ENCODE measurements around the gene ADD3.
"Not testable (repeated sequence)": the region's sequence is repeated elsewhere in the genome, so short reads cannot be mapped to it uniquely, and the experiment has no call there.

Gene ADD3

DNA sequence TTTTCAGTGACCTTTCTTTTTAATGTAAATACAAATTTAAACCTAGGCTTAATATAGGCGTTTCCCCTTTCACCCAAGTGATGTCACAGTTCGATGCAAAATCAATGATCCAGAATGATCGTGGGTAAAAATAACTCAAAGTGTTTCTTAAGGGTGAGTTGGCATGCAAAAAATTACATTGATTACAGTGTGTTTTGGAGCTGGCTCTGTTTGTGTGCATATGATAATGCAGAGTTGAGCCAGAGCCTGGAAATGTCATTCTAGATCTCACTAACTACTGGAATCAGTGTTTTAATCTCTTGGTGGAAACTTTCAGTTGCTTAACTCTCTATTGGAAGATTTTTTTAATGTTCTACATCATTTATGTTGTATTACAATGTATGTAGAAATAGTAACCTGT, 127.1 kb downstream of the ADD3 start:
- H3K9me3 ChIP-seq (ENCODE audit: control insufficient read depth, low read depth, low read length), result no peaks in the 10 kb centered on the region
- H3K27ac ChIP-seq (ENCODE audit: low read length), result no peak overlapping the region
- H3K4me3 ChIP-seq (ENCODE audit: low read length), result no peak overlapping the region
- no peaks in the 10 kb centered on the region for H3K27me3 ChIP-seq (ENCODE audit: control insufficient read depth, insufficient read depth, low read length)
- H3K36me3 ChIP-seq (ENCODE audit: control insufficient read depth, low read depth, low read length), result peaks cover 31% of the 10 kb centered on the region
- H3K9ac ChIP-seq (ENCODE audit: low read length), result no peak overlapping the region
- no peaks in the 10 kb centered on the region for H3K4me1 ChIP-seq (ENCODE audit: control insufficient read depth, low read depth, low read length)

DNA sequence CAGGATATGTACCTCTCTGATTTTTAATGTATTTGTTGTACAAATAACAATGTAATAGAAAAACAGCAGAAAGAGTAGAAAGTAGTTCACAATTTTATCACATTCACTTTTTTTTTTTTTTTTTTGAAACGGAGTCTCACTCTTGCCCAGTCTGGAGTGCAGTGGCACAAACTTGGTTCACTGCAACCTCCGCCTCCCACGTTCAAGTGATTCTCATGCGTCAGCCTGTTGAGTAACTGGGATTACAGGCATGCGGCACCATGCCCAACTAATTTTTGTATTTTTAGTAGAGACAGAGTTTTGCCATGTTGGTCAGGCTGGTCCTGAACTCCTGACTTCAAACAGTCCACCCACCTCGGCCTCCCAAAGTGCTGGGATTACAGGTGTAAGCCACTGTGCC, 128.1 kb downstream of the ADD3 start:
- not testable (repeated sequence) for H3K9me3 ChIP-seq (ENCODE audit: control insufficient read depth, low read depth, low read length); H3K9ac ChIP-seq (ENCODE audit: low read length); H3K27ac ChIP-seq (ENCODE audit: low read length); H3K4me1 ChIP-seq (ENCODE audit: control insufficient read depth, low read depth, low read length); H3K27me3 ChIP-seq (ENCODE audit: control insufficient read depth, insufficient read depth, low read length); H3K4me3 ChIP-seq (ENCODE audit: low read length)
- H3K36me3 ChIP-seq (ENCODE audit: control insufficient read depth, low read depth, low read length), result peaks cover 25% of the 10 kb centered on the region

DNA sequence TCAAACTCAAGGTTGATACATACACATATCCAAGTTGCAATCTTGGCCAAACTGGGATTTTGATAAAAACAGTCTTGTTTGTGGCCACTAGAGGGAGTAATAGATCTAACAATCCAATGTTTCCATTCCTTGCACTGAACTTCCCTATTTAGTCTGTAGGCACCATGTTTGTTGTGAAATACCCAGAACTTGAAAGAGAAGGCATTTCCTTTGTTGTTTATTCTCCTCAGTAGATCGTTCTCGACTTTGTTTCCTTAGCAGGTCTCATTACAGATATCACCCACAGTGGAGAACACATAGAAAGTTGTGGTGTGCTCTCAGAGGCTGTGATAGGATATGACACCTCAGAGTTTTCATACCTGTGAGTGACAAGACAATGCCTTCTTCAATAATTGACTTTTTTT, 129.4 kb downstream of the ADD3 start:
- Histone ChIP-seq H3K27me3 (ENCODE audit: control insufficient read depth, insufficient read depth, low read length) (no peaks in the 10 kb centered on the region), H3K9ac (ENCODE audit: low read length) (no peak overlapping the region), H3K4me1 (ENCODE audit: control insufficient read depth, low read depth, low read length) (no peaks in the 10 kb centered on the region), H3K9me3 (ENCODE audit: control insufficient read depth, low read depth, low read length) (no peaks in the 10 kb centered on the region), H3K36me3 (ENCODE audit: control insufficient read depth, low read depth, low read length) (peaks cover 14% of the 10 kb centered on the region), H3K4me3 (ENCODE audit: low read length) (no peak overlapping the region), H3K27ac (ENCODE audit: low read length) (no peak overlapping the region)

DNA sequence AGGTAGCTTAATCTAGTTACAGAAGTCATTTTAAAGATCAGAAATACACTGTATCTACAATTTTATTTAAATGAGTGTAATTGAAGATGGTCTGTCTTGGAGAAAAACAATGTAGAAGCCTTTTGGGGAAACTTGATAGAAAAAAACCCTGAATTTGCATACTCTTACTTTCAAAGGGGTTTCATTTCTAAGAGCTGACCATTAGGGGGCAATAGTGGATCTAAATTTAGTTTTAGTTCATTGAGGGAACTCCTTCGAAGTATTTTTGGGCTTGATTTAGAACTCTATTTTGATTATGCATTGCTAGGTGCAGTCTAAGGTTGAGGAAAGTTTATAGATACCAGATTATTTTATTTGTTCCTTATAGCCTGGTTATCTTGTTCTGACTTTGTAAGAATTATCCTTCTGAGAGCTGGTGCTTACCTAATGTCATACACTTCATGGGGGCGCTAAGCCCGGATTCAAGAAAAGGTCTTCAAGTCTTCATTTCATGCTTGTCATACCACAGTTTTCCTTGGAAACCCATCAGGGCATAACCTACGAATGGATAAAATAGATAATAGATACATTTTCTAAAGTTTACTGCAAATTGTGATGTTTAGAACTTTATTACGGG, 130.5 kb downstream of the ADD3 start:
- Histone ChIP-seq H3K9me3 (ENCODE audit: control insufficient read depth, low read depth, low read length) (no peaks in the 10 kb centered on the region), H3K27me3 (ENCODE audit: control insufficient read depth, insufficient read depth, low read length) (no peaks in the 10 kb centered on the region), H3K9ac (ENCODE audit: low read length) (no peak overlapping the region), H3K4me3 (ENCODE audit: low read length) (no peak overlapping the region), H3K36me3 (ENCODE audit: control insufficient read depth, low read depth, low read length) (peaks cover 8% of the 10 kb centered on the region), H3K4me1 (ENCODE audit: control insufficient read depth, low read depth, low read length) (no peaks in the 10 kb centered on the region), H3K27ac (ENCODE audit: low read length) (no peak overlapping the region)

DNA sequence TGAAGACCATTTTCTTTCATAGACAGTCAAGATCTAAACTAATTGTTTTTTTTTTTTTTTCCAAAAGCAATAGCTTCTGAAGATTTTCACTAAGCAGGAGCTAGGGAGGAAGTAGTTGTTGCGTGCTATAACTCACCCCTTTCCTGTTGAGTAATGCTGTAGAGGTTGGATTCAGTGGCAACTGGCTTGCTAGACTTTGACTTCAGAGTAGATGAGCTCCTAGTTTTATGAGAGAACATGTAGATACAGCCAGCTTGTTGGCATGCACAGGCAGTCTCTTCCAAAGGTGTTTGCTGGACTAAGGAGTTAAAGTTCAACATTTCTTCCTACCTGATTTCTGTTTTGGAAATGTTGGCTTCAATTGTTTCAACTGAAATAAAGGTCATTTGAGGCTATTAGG, 133.4 kb downstream of the ADD3 start:
- no peaks in the 10 kb centered on the region for H3K27me3 ChIP-seq (ENCODE audit: control insufficient read depth, insufficient read depth, low read length)
- H3K9me3 ChIP-seq (ENCODE audit: control insufficient read depth, low read depth, low read length), result no peaks in the 10 kb centered on the region
- no peak overlapping the region for H3K9ac ChIP-seq (ENCODE audit: low read length)
- no peak overlapping the region for H3K27ac ChIP-seq (ENCODE audit: low read length)
- H3K4me1 ChIP-seq (ENCODE audit: control insufficient read depth, low read depth, low read length), result no peaks in the 10 kb centered on the region
- H3K4me3 ChIP-seq (ENCODE audit: low read length), result no peak overlapping the region
- H3K36me3 ChIP-seq (ENCODE audit: control insufficient read depth, low read depth, low read length), result no peaks in the 10 kb centered on the region

DNA sequence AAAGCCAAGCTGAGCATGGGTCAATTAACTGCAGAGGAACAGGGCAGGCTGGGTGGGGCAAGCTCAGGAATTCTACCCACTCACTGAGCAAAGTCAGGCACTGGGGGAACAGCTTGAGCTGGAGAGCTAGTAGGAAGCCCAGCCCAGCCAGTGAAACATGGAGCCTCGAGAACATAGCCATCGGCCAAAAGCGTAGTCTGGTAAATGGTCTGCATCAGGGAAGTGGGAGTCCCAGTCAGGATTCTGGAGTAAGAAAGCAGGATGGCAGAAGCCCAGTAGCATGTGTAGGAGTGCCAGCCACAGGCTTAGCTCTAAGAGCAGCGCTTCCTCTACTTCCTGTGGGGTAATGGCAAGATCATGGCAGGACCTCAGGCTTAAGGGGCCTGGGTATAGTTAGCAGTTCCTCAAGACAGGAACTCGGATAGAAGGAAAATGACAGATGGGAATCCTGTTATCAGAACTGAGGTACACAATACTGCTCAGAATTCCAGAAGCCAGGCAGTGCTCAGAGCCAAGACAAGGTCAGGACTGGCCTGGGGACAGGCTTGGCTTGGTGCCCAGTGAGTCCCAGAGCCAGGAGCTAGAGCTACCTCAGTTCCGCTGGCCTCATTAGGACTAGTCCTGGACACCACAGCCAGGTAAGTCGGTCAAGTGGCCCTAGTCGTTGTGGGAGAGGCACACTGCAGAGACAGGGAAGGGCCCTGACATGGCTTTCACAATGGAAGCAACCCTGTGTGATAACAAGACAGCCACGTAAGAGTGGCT, 134.3 kb downstream of the ADD3 start:
- H3K9me3 ChIP-seq (ENCODE audit: control insufficient read depth, low read depth, low read length), result no peaks in the 10 kb centered on the region
- H3K4me3 ChIP-seq (ENCODE audit: low read length), result no peak overlapping the region
- no peaks in the 10 kb centered on the region for H3K36me3 ChIP-seq (ENCODE audit: control insufficient read depth, low read depth, low read length)
- H3K27me3 ChIP-seq (ENCODE audit: control insufficient read depth, insufficient read depth, low read length), result no peaks in the 10 kb centered on the region
- H3K27ac ChIP-seq (ENCODE audit: low read length), result no peak overlapping the region
- H3K4me1 ChIP-seq (ENCODE audit: control insufficient read depth, low read depth, low read length), result no peaks in the 10 kb centered on the region
- no peak overlapping the region for H3K9ac ChIP-seq (ENCODE audit: low read length)

DNA sequence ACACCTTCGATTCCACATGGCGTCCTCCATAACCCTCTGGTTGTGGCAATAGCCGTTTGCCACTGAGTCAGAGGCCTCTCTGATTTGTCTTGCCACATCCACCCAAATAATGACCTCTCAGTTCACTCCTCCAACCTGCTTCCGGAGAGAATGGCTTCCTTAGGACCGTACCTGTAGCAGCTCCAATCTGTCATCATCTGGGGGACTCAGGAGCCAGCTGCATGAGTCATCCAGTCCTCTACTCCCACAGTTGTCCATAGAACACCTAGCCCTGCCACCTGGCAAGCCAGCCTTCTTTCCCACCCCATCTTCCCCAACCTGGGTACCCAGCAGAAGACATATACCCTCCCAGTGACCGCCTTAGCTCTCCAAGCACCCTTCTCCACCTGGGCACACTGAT, 135.2 kb downstream of the ADD3 start:
- Histone ChIP-seq H3K9ac (ENCODE audit: low read length) (no peak overlapping the region), H3K27me3 (ENCODE audit: control insufficient read depth, insufficient read depth, low read length) (no peaks in the 10 kb centered on the region), H3K36me3 (ENCODE audit: control insufficient read depth, low read depth, low read length) (no peaks in the 10 kb centered on the region), H3K4me1 (ENCODE audit: control insufficient read depth, low read depth, low read length) (no peaks in the 10 kb centered on the region), H3K4me3 (ENCODE audit: low read length) (no peak overlapping the region), H3K27ac (ENCODE audit: low read length) (no peak overlapping the region), H3K9me3 (ENCODE audit: control insufficient read depth, low read depth, low read length) (no peaks in the 10 kb centered on the region)

DNA sequence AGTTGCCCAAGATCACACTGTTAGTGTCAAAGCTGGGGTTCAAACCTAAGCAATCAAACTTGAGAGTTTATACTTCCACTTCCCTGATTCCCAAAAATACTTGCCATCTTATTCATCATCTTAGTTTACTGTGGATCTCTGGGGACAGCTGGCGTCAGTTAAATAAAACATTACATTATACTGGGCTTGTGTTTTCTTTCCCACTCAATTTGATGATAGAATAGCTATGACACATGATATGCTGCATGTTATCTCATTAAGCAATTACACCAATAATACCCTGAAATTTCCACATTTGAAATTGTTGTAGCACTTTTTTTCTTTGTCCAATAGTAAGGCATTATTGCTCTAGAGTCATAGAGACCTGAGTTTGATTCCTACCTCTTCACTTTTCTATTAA, 136.7 kb downstream of the ADD3 start:
- Histone ChIP-seq H3K4me3 (ENCODE audit: low read length) (no peak overlapping the region), H3K4me1 (ENCODE audit: control insufficient read depth, low read depth, low read length) (no peaks in the 10 kb centered on the region), H3K9me3 (ENCODE audit: control insufficient read depth, low read depth, low read length) (no peaks in the 10 kb centered on the region), H3K27me3 (ENCODE audit: control insufficient read depth, insufficient read depth, low read length) (peaks cover 2% of the 10 kb centered on the region), H3K36me3 (ENCODE audit: control insufficient read depth, low read depth, low read length) (no peaks in the 10 kb centered on the region), H3K9ac (ENCODE audit: low read length) (no peak overlapping the region), H3K27ac (ENCODE audit: low read length) (no peak overlapping the region)

DNA sequence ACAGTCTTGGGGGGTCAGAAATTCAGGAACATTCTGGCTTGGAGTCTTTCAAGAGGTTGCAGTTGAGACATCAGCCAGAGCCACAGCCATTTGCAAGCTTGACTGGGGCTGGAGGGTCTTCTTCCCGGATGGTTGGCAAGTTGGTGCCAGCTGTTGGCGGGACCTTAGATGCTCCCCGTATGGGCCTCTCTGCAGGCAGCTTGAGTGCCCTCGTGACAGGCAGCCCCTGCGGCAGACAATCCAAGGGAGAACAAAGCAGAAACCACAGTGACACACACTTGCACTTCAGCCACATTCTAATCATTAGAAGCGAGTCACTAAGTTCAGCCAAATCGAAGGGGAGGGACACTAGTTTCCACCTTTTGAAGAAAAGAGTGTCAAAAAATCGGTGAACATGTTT, 140.2 kb downstream of the ADD3 start:
- Histone ChIP-seq H3K4me1 (ENCODE audit: control insufficient read depth, low read depth, low read length) (no peaks in the 10 kb centered on the region), H3K36me3 (ENCODE audit: control insufficient read depth, low read depth, low read length) (no peaks in the 10 kb centered on the region), H3K9ac (ENCODE audit: low read length) (no peak overlapping the region), H3K9me3 (ENCODE audit: control insufficient read depth, low read depth, low read length) (no peaks in the 10 kb centered on the region), H3K4me3 (ENCODE audit: low read length) (no peak overlapping the region), H3K27ac (ENCODE audit: low read length) (no peak overlapping the region), H3K27me3 (ENCODE audit: control insufficient read depth, insufficient read depth, low read length) (peaks cover 13% of the 10 kb centered on the region)

DNA sequence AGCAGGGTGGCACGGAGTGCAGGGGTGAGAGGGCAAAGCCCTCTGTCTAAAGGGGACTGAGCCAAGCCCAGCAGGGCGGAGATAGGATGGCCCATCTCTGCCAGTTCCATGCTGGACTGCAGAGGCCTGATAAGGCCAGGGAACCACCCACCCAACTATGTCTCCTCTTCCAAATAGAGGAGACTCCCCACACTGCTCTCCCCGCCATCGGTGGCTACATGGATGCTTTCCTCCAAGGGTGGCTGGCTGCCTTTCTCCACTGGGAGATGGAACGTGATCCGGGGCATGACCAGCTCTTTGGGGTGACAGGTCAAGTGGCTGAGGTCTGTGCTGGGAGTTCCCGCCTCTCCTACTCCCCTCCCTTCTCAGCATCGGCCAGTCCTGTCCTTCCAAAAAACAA, 141.5 kb downstream of the ADD3 start:
- Histone ChIP-seq H3K4me3 (ENCODE audit: low read length) (no peak overlapping the region), H3K4me1 (ENCODE audit: control insufficient read depth, low read depth, low read length) (no peaks in the 10 kb centered on the region), H3K9ac (ENCODE audit: low read length) (no peak overlapping the region), H3K27me3 (ENCODE audit: control insufficient read depth, insufficient read depth, low read length) (peaks cover 16% of the 10 kb centered on the region), H3K27ac (ENCODE audit: low read length) (no peak overlapping the region), H3K36me3 (ENCODE audit: control insufficient read depth, low read depth, low read length) (no peaks in the 10 kb centered on the region), H3K9me3 (ENCODE audit: control insufficient read depth, low read depth, low read length) (no peaks in the 10 kb centered on the region)

DNA sequence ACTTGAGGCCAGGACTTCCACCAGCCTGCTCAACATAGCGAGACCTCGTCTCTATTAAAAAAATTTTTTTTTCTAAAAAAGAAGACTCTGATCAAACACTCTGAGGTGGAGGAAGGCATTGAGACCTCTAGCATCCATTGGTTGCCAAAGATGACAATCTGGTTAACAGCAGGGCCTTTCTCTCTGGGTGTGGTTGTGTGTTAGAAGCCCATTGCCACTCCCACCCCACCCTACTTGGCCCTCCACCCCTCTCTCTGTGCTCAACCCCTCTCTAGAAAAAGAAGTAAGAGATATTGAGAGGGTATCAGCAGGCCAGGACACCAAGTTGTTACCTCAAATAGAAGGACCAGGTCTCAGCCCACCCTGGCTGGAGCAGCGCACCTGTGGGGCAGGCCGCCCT, 142.3 kb downstream of the ADD3 start:
- H3K9me3 ChIP-seq (ENCODE audit: control insufficient read depth, low read depth, low read length), result no peaks in the 10 kb centered on the region
- H3K36me3 ChIP-seq (ENCODE audit: control insufficient read depth, low read depth, low read length), result no peaks in the 10 kb centered on the region
- H3K9ac ChIP-seq (ENCODE audit: low read length), result no peak overlapping the region
- H3K27me3 ChIP-seq (ENCODE audit: control insufficient read depth, insufficient read depth, low read length), result peaks cover 16% of the 10 kb centered on the region
- H3K4me3 ChIP-seq (ENCODE audit: low read length), result no peak overlapping the region
- no peak overlapping the region for H3K27ac ChIP-seq (ENCODE audit: low read length)
- H3K4me1 ChIP-seq (ENCODE audit: control insufficient read depth, low read depth, low read length), result no peaks in the 10 kb centered on the region

DNA sequence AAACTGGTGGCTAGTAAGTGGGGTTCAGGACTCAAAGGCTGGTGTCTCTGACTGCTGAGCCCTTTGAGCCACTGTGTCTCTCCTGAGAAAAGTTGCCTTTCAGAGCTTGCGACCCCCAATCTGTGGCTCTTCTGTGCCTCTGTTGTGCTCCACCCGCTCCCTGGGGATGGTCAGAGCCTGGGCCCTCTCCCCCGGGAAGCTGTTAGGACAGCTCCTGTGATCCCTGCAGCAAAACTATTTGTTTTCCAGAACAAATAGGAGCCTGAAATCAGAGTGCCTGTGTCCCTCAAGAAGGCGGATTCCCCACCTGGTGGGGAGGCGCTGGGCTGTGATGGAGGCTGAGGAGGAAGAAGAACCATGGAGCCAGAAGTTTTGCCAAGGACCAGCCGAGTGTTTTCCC, 143.2 kb downstream of the ADD3 start:
- Histone ChIP-seq H3K9ac (ENCODE audit: low read length) (no peak overlapping the region), H3K27me3 (ENCODE audit: control insufficient read depth, insufficient read depth, low read length) (peaks cover 16% of the 10 kb centered on the region), H3K9me3 (ENCODE audit: control insufficient read depth, low read depth, low read length) (no peaks in the 10 kb centered on the region), H3K36me3 (ENCODE audit: control insufficient read depth, low read depth, low read length) (no peaks in the 10 kb centered on the region), H3K4me3 (ENCODE audit: low read length) (no peak overlapping the region), H3K27ac (ENCODE audit: low read length) (no peak overlapping the region), H3K4me1 (ENCODE audit: control insufficient read depth, low read depth, low read length) (no peaks in the 10 kb centered on the region)
